Inflammatory macrophage treated with lipopolysaccharide for 4 hours (primary cell): ENCODE results near the gene TRAM1L1.
A peak's percentile ranks its signal among the peaks of the same experiment; 100 is the strongest.

Experiments
- DNase-seq: peaks from one replicate; pipeline ENCODE4 v3.0.0-alpha.2; 2020

Gene TRAM1L1

GRCh38 chr4:117084866-117085701 is at the start of gene TRAM1L1:
TSS of gene TRAM1L1 (minus strand) at chr4:117085576. CDS start at chr4:117085393, 183 bp downstream.
- DNase-seq = no peak

GRCh38 chr4:117134386-117134785 is 49.0 kb upstream of the TRAM1L1 start:
- DNase-seq = peak; percentile 1

- DNase-seq = no peak
These were observed 11.5 kb upstream of the TRAM1L1 start for GRCh38 chr4:117096886-117097285.

GRCh38 chr4:117096462-117096861 is 11.1 kb upstream of the TRAM1L1 start:
- no peak for DNase-seq

- DNase-seq = no peak
These were observed 8.2 kb upstream of the TRAM1L1 start for GRCh38 chr4:117093571-117093970.

GRCh38 chr4:117077760-117078159 is 7.6 kb downstream of the TRAM1L1 start:
- DNase-seq = no peak

GRCh38 chr4:117068120-117068519 is 17.3 kb downstream of the TRAM1L1 start:
- no peak for DNase-seq

GRCh38 chr4:117063961-117064696 is 21.2 kb downstream of the TRAM1L1 start:
- DNase-seq = no peak

GRCh38 chr4:117042962-117043361 is 42.4 kb downstream of the TRAM1L1 start:
- DNase-seq = no peak
